ENCODE results near the gene USP48. TPM values are rescaled to one million over a fixed set of nuclear protein-coding genes. Genes with fewer than 3 reads are reported as not detected.

USP48 gene
- total RNA-seq, 1 donor from 2014 or later = 88.7 TPM

DNA sequence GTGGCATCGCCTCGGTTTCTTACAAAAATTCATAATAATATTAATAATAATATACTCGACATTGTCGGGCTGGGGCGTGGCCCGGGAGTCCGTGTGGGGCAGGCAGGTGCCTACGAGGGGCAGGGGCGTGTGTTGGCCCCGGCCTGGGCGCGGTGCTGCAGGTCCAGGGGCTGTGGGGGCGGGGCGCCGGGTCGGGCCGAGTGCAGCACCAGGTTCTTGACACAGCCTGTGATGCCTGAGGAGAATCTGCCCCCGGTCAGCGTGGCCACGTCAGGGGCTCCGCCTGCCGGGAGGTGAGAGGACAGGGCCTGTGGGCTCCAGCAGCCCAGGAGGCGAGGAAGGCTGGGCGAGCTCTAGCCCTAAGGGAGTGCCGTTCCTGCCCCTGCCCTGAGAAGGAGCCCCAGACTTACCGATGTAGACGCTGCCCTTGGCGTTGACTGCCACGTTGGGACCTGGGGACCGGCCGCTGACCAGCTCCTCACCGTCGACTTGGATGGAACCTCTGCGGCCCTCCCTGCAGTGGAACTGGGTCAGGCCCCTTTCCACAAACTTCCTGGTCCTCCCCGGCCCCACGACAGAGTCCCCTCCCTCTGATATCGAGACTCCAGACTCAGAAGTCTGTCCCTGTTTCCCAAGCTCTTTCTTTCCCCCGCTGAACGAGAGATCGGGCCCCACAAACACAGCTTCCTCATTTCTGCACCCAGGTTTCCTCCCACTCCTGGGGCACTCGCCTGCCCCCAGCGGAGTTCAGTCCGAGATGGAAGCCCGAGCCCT, 40.4 kb upstream of the USP48 start:
- Mint-ChIP-seq H3K4me3 (no peak overlapping the region), H3K27ac (no peak overlapping the region), H3K9me3 (no peaks in the 10 kb centered on the region), H3K4me1 (ENCODE audit: low read depth) (peaks cover 4% of the 10 kb centered on the region), H3K27me3 (ENCODE audit: insufficient read depth) (peaks cover 5% of the 10 kb centered on the region), H3K36me3 (ENCODE audit: low read depth) (no peaks in the 10 kb centered on the region)
- DNase-seq (ENCODE audit: low spot score) = no peak
- intact Hi-C loops (cut with micrococcal nuclease) = no loop called here

- Mint-ChIP-seq H3K4me3 (no peak overlapping the region), H3K4me1 (ENCODE audit: low read depth) (peaks cover 5% of the 10 kb centered on the region), H3K27me3 (ENCODE audit: insufficient read depth) (peaks cover 5% of the 10 kb centered on the region), H3K27ac (no peak overlapping the region), H3K36me3 (ENCODE audit: low read depth) (no peaks in the 10 kb centered on the region), H3K9me3 (no peaks in the 10 kb centered on the region)
- intact Hi-C loops (cut with micrococcal nuclease) = no loop called here
- DNase-seq (ENCODE audit: low spot score) = no peak
Measured at GRCh38 chr1:21822349-21822748, 39.4 kb upstream of the USP48 start.

- no peak overlapping the region for H3K4me3 Mint-ChIP-seq
- peaks cover 5% of the 10 kb centered on the region for H3K4me1 Mint-ChIP-seq (ENCODE audit: low read depth)
- intact Hi-C loops (cut with micrococcal nuclease) = no loop called here
- no peaks in the 10 kb centered on the region for H3K9me3 Mint-ChIP-seq
- no peaks in the 10 kb centered on the region for H3K36me3 Mint-ChIP-seq (ENCODE audit: low read depth)
- peaks cover 5% of the 10 kb centered on the region for H3K27me3 Mint-ChIP-seq (ENCODE audit: insufficient read depth)
- DNase-seq (ENCODE audit: low spot score) = no peak
- no peak overlapping the region for H3K27ac Mint-ChIP-seq
Measured at GRCh38 chr1:21821385-21822019, 38.6 kb upstream of the USP48 start.

- Mint-ChIP-seq H3K27me3 (ENCODE audit: insufficient read depth) (peaks cover 5% of the 10 kb centered on the region), H3K4me1 (ENCODE audit: low read depth) (peaks cover 5% of the 10 kb centered on the region), H3K27ac (no peak overlapping the region), H3K9me3 (no peaks in the 10 kb centered on the region), H3K4me3 (no peak overlapping the region), H3K36me3 (ENCODE audit: low read depth) (no peaks in the 10 kb centered on the region)
- intact Hi-C loops (cut with micrococcal nuclease) = no loop called here
- DNase-seq (ENCODE audit: low spot score) = no peak
Measured at GRCh38 chr1:21820597-21821232, 37.8 kb upstream of the USP48 start.

GRCh38 chr1:21818656-21819055, 35.7 kb upstream of the USP48 start:
- H3K9me3 Mint-ChIP-seq = no peaks in the 10 kb centered on the region
- no peak overlapping the region for H3K27ac Mint-ChIP-seq
- H3K27me3 Mint-ChIP-seq (ENCODE audit: insufficient read depth) = peaks cover 12% of the 10 kb centered on the region
- intact Hi-C loops (cut with micrococcal nuclease) = loop anchor here (1.0 to 10.0 kb wide), 2 partner anchors 35 to 146 kb away; partner anchors contain the start of gene USP48
- H3K4me3 Mint-ChIP-seq = no peak overlapping the region
- H3K4me1 Mint-ChIP-seq (ENCODE audit: low read depth) = peaks cover 11% of the 10 kb centered on the region
- no peaks in the 10 kb centered on the region for H3K36me3 Mint-ChIP-seq (ENCODE audit: low read depth)
- DNase-seq (ENCODE audit: low spot score) = peak; percentile 17

DNA sequence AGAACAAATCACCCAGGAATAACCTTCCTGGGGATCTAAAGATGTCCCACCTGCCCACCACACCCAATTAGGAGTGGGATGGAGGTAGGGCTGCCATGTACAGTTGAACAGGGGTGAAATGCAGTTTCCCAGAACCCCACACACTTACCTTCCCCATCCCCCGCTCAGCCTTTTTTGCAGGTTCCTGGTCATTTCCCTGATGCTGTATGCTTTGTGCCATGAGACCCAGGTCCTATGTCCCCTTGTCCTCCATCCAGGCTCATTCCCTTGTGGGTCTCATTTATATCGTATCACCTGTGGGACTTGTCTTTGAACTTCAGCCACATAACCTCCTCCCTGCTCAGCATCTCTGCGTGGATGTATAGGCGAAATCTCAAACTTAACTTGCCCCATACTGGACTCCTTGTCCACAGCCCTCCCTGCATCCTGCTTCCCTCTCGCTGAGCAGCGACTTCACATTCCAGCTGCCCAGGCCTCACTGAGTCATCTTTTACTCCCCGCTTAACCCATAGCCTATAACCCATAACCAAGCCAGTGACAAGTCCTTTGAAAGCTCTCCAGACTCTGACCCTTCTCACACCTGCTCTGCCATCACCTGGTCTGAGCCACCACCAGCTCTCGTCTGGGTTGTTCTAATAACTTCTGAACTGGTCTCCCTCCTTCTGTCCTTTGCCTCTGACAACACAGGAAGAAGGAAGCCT, 33.8 kb upstream of the USP48 start:
- Mint-ChIP-seq H3K36me3 (ENCODE audit: low read depth) (no peaks in the 10 kb centered on the region), H3K4me1 (ENCODE audit: low read depth) (peaks cover 11% of the 10 kb centered on the region), H3K9me3 (no peaks in the 10 kb centered on the region), H3K4me3 (no peak overlapping the region), H3K27ac (no peak overlapping the region), H3K27me3 (ENCODE audit: insufficient read depth) (peaks cover 24% of the 10 kb centered on the region)
- intact Hi-C loops (cut with micrococcal nuclease) = loop anchor here (10.0 kb wide), 1 partner anchor 148 kb away; no protein-coding TSS in a partner anchor
- no peak for DNase-seq (ENCODE audit: low spot score)

DNA sequence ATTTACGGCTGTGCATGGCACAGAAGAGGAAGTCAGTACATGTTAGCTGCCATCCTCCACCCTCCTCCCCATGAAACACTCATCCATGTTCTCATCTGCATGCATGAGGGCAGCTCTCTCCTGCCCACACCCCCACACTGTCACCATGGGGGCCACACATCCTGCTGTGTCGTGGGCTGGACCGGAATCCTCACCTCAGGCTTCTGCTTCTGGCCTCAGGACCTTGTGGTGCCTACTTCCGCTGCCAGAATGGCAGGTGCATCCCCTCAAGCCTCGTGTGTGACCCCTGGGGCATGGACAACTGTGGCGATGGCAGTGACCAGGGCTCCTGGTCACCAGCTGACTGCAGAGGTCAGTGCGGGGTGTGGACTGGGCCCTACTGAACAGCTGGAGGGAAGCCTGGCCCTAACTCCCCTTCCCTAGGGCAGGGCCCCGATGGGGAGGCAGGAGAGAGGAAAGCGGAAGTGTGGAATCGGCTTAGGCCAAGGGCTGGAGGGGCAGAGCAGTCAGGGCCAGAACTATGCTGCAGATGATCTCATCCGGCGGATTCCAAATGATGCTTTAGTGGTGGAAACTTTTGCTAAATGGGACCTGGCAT, 32.9 kb upstream of the USP48 start:
- Mint-ChIP-seq H3K4me1 (ENCODE audit: low read depth) (peaks cover 11% of the 10 kb centered on the region), H3K36me3 (ENCODE audit: low read depth) (no peaks in the 10 kb centered on the region), H3K4me3 (no peak overlapping the region), H3K27ac (no peak overlapping the region), H3K9me3 (no peaks in the 10 kb centered on the region), H3K27me3 (ENCODE audit: insufficient read depth) (peaks cover 24% of the 10 kb centered on the region)
- intact Hi-C loops (cut with micrococcal nuclease) = loop anchor here (10.0 kb wide), 1 partner anchor 149 kb away; no protein-coding TSS in a partner anchor
- no peak for DNase-seq (ENCODE audit: low spot score)

DNA sequence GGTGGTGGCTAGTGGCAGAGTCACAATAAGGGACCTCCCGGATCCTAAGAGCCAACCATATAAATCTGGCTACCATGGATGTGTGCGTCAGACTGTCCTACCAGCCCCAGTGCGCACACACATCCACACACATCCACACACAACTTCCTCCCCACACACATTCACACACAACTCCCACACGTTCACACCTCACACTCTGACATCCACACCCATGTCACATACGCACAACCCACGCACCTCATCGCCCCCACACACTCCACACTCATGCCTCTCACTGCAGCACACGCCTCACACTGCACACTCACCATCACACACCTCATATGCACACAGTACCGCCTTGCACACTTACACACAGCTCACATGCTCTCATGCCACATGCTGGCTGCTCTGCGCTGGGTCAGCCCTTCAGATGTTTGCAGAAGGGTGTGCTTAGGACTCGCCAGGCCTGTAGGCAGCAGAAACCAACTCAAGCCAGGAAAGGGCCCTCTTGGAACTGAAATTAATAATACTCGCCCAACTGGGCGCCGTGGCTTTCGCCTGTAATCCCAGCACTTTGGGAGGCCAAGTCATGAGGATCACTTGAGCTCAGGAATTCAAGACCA, 32.1 kb upstream of the USP48 start:
- no peaks in the 10 kb centered on the region for H3K9me3 Mint-ChIP-seq
- no peaks in the 10 kb centered on the region for H3K36me3 Mint-ChIP-seq (ENCODE audit: low read depth)
- H3K27ac Mint-ChIP-seq = no peak overlapping the region
- intact Hi-C loops (cut with micrococcal nuclease) = loop anchor here (10.0 kb wide), 1 partner anchor 150 kb away; no protein-coding TSS in a partner anchor
- peaks cover 11% of the 10 kb centered on the region for H3K4me1 Mint-ChIP-seq (ENCODE audit: low read depth)
- H3K27me3 Mint-ChIP-seq (ENCODE audit: insufficient read depth) = peaks cover 24% of the 10 kb centered on the region
- no peak for DNase-seq (ENCODE audit: low spot score)
- H3K4me3 Mint-ChIP-seq = peak overlapping the region; percentile 36

- intact Hi-C loops (cut with micrococcal nuclease) = loop anchor here (10.0 kb wide), 1 partner anchor 150 kb away; no protein-coding TSS in a partner anchor
- peaks cover 11% of the 10 kb centered on the region for H3K4me1 Mint-ChIP-seq (ENCODE audit: low read depth)
Measured at GRCh38 chr1:21814241-21814918, 31.4 kb upstream of the USP48 start.

GRCh38 chr1:21813542-21813941, 30.6 kb upstream of the USP48 start:
- intact Hi-C loops (cut with micrococcal nuclease) = loop anchor here (10.0 kb wide), 1 partner anchor 151 kb away; no protein-coding TSS in a partner anchor
- no peaks in the 10 kb centered on the region for H3K9me3 Mint-ChIP-seq
- DNase-seq (ENCODE audit: low spot score) = no peak
- H3K36me3 Mint-ChIP-seq (ENCODE audit: low read depth) = no peaks in the 10 kb centered on the region
- peaks cover 8% of the 10 kb centered on the region for H3K4me1 Mint-ChIP-seq (ENCODE audit: low read depth)
- H3K27me3 Mint-ChIP-seq (ENCODE audit: insufficient read depth) = peaks cover 20% of the 10 kb centered on the region
- H3K27ac Mint-ChIP-seq = no peak overlapping the region
- H3K4me3 Mint-ChIP-seq = no peak overlapping the region

More at GRCh38 chr1:21814241-21814918, 31.4 kb upstream of the USP48 start:
- Mint-ChIP-seq H3K36me3 (ENCODE audit: low read depth) (no peaks in the 10 kb centered on the region), H3K27me3 (ENCODE audit: insufficient read depth) (peaks cover 21% of the 10 kb centered on the region), H3K4me3 (peak overlapping the region; percentile 30), H3K27ac (no peak overlapping the region), H3K9me3 (no peaks in the 10 kb centered on the region)
- no peak for DNase-seq (ENCODE audit: low spot score)

DNA sequence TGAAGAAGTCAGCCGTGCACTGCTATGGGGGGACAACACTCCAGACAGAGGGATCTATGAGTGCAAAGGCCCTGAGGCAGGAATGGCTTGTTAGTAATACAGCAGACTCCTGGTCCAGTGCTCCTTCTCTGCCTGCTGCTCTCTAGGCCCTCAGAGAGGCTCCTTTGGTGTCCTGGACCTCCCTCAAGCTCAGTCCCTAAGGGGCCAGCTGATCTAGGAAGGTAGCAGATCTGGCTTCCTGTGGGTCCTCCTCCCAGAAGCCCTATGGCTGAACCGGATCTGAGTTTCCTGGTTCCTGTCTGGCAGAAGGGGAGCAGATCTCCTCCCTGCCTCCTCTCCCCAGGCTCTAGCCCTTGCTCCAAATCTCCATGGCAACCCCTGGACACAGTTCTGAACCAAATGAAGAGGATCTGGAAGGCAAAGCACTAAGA, 28.9 kb upstream of the USP48 start, which contains the start of gene LDLRAD2:
LDLRAD2 (plus strand) TSS at position 391 of the 431 bp plus-strand sequence. CDS start 187 bp downstream, outside the sequence.
- peaks cover 19% of the 10 kb centered on the region for H3K27me3 Mint-ChIP-seq (ENCODE audit: insufficient read depth)
- H3K27ac Mint-ChIP-seq = no peak within 1 kb of the TSS
- H3K36me3 Mint-ChIP-seq (ENCODE audit: low read depth) = no peaks in the 10 kb centered on the region
- intact Hi-C loops (cut with micrococcal nuclease) = loop anchor here (10.0 kb wide), 1 partner anchor 153 kb away; no protein-coding TSS in a partner anchor
- H3K9me3 Mint-ChIP-seq = no peaks in the 10 kb centered on the region
- H3K4me3 Mint-ChIP-seq = no peak within 1 kb of the TSS
- DNase-seq (ENCODE audit: low spot score) = no peak
- H3K4me1 Mint-ChIP-seq (ENCODE audit: low read depth) = peaks cover 6% of the 10 kb centered on the region
